ENCODE results near the gene HIPK2.

HIPK2 gene

DNA sequence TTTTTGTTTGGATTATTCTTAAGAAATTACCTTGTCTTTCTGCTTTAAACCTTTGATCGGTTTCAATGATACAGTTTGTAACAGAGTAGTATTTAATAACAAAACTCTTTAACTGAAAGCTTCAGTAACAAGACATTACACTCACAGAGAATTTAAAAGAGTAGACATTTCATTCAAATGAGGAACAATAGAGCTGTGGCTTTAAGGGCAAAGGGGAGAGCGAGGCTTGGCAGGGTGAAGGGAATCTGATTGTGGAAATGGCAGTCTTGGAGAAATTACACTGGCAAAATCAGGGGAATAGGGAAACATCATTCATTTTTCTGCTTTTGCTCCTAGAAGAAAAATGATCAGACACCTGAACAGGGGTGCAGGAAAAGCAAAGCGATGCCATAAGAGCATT, 5.1 kb upstream of the HIPK2 start:
- DNase-seq: no peak

DNA sequence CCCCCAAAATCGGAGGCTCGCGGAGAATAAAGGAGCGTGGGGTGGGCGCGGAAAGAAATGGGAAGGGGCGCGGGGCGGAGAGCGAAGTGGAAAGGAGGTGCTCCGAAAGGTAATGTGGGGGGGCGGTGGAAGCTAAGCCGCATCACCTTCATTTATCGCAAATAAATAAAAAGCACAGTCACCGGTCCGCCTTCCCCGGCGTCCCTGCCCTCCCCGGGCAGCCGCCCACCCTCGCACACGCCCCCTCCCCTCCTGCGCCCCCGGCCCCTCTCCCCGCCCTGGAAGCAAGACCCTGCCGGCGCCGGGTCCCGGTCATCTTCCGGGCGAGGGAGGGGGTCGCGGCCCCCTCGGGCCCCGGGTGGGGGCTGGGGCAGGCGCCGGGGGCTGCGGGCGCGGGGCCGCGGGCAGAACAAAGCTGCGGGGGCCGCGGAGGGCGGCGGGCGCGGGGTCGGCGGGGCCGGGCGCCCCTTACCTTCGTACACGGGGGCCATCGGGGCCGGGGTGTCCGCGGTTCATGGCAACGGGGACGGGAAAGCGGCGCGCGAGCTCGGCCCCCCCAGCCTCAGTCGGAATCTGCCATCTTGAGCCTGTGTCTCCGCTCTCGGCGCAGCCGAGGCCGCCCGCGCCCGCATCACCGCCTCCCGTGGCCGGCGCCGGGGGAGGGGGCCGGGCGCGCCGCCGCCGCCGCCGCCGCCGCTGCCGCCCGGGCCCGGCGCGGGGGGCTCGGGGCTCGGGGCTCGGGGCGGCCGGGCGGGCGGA, 486 bp downstream of the HIPK2 start:
- DNase-seq: peak; percentile 49

DNA sequence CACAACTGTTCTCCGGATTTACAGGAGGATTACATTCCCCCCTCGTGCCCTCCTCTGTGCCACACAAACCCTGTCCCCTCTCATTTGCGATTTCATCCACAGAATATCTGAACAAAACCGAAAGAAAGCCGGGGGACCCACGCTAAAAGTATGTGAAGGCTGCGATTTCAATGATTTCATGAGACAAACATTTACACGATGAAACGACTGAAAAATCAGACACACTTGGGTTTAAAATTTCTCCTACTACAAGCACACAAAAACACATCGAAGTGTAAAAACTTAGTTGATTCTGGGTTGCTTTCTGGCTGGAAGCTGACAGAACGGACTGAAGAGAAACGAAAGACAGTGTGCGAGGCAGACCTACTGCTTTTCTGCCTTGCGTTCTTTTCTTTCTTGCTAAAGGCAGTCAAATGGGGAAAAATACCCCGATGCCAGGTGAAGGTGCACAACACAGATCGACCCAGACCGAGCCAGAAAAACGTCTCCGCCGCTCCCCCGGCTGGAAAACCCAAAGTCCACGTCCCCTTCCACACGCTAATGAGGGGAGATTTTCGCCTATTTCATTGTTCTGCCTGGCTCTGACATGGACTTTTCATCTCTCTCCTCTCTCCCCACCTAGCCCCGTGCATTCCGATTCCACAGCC, 1.2 kb downstream of the HIPK2 start:
- DNase-seq: no peak

DNA sequence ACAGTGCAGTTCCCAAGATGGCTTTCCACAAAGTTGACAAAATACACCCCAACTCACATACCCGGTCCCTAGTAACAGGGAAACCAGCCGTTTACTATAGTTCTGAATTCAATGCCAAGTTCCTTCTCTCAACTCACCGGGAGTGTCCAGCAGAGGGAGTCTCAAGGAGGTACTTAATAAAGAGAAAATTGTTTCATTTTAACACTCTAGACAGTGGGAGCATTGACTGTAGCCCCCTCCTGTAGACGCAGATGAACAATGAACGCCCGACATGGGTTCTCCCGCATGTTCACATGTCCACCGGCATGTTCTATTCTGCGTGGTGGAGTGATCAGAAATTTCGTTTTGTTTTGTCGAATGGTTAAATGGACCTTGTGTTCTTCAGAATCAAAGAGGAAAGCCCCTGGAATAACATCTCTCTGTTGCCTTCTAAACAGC, 1.9 kb downstream of the HIPK2 start:
- DNase-seq: peak; percentile 56

DNA sequence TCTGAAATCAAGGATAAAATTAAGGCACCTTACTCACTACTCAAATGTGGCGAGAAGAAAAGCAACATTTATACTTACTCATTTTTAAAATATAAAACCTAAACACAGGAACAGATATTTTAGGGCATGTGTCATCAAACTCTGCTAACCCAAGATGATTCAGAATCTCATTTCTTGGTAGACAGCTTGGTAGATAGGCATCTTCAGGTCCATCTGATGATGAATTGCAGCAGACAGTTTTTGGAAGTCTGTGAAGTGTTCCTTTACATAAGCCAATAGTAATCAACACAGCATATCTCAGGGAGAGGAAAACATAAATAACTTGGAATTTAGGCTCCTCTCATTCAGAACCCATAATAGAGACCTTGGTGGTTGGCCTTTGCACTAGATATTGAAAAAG, 3.4 kb downstream of the HIPK2 start:
- no peak for DNase-seq

DNA sequence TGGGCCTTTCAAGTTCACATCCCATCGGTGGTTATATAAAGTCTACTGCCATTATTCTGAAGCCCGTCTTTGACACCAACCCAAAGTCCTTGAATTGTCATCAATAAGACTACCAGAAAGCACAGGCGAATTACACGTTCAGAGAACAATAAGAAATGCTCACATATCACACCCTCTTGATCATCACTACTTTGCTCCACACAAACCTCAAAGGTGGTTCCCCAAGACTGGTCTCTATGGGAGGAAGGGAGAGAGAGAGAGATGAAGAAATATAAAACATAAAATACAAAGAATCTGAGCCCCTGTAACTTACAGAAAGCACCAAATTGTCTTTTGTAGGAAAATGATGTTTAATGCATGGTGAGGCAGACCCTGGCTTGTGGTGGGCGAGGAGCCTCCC, 4.4 kb downstream of the HIPK2 start:
- no peak for DNase-seq

DNA sequence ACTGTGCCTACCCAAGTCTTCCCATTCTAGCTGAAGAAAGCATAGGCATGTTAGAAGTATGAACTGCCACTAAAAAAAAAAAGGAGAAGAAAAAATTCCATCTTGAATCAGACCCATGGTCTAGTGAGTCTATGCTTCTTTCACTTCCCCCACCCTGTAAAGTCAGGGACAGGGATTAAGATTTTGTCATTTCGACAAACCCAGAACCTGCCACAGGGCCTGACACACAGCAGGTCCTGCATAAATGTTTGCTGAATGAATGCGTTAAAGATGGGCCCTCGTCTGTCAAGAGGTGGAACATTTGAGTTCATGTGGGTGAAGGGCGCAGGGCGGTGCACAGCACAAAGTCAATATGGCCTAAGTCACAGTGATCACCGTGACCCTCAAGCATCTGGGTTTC, 4.9 kb downstream of the HIPK2 start:
- DNase-seq: no peak

DNA sequence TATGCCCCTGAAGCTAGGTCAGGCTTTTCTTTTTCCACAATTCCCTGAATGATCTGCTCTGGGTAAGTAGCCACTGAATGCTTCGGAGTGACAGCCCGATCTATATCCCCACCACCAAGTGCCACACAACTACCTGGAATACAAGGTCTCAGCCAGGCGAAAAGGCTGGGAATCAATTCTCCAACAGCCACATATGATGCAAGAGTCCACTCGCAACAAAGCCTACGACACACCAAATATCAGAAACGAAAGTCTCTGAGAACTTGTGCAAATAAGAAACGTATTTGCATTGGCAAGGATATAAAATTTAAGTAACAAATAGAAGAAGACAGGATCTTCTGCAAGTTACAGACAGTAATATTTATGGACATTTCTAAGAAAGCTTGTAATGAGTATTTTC, 5.7 kb downstream of the HIPK2 start:
- DNase-seq: no peak

DNA sequence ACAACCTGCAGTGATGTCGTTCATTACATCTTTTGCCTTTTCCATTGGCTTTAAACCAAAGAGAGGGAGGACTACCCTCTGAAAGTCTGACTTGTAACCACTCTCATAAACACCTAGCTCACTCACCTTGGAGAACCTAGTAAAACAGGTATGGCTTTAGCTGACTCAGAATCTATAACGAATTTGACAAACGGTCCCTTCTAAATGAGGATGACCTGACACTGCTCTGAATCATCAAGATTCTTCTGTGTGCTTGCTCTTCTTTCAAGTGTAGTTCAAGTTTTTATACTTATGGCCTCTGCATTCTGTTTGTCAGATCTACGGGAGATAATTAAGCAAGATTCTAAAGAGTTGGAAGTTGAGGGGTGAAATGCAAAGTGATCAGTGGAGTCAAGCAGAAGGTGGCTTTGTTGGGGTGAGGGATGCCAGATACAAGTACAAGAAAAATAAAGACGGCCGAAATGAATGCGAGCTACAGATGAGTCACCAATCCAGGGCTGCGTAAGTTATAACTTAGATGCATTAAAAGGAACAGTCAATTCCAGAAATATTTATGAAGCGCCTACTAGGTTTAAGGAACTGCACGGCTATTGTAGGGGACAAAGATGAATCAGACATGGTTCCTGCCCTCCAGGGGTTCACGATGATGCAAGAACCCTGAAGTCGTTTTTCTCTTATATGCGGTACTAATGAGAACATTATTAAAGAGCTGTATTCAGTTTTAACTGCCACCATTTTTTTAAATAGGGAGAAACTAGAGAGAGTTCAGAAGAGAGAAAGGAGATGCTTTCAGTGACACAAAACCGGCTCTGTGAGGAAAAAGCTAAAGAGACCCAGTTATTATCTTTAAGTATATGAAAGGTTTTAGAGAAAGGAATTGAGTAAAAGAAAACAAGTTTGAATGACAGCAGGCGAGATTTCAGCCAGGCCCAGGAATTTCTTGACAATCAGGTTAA, 6.5 kb downstream of the HIPK2 start:
- DNase-seq: no peak

DNA sequence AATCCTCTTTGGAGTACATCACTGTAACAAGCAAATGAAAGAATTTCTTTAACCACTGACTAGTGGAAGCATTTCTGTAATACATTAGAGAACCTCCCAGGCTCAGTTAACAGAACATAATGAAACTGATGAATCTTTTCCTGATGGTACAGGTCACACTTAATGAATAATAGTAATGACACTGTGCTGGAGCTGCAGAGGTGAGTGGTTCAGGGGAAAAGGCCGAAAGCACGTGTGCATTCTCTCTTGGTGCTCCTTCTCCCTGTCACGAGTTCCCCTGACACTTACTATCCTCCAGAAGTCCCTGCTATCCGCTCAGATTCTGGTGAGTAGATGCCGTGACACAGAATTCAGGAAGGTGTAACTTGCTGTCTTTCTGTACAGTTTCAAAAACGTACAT, 8.0 kb downstream of the HIPK2 start:
- no peak for DNase-seq

DNA sequence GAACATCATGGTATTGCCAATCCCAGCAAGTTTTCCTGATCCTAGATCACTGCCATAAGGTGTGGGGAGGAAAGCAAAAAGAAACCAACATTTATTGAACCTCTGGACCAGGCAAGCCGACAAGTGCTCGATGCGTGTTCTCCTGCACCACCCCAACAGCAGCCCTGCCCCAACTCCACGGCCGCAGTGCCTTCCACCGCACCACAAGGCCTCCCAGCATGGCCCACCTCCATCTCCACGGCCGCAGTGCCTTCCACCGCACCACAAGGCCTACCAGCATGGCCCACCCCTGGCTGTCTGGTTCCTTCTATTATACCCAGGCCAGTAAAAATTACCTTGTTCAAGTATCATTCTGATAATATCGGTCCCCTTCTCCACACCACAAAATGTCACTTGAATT, 8.7 kb downstream of the HIPK2 start:
- DNase-seq: no peak

DNA sequence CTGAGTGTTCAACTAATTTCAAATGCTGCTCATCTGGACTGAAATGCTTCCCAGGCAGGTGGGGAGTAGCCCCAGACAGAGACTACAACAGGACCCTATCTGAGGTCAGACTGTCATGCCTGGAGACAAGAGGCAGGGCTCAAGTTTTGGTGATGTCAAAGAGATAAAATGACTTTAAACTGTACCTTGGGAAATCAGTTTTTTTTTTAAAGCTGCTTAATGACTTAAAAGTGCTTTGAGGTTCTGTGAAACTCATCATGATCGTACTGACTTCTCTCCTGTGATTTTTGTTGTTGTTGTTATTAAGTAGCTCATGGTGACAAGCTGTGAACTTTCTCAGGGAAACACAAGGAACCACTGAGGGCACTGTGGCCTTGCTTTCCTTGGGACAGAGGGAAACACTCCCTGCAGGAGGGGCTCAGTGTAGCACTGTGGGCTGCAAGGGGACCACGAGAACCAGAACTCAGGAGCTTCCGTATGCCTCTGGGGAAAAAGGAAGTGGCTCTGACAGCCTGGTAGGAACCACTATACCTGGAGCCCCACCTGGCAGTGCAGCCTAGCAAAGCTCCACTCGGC, 9.5 kb downstream of the HIPK2 start:
- DNase-seq: no peak

DNA sequence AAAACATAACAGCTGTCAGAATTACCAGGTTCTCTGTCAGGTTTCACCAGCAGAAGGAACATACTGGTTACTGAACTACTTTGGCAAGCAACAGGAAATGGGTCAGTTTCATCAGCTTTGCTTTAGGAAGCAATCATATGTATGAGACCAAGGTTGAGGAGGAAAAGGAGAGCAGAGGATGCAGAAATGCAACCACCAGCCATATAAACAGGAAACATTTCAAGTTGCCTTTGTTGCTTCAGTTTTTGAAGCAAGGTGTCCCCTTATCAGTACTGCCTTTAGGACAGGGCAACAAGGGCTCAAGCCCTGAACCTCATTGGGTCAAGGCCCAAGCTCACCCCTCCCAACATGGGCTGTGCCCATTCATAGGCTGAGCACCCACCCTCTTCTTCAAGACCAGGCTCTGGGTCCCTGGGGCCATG, 10.2 kb downstream of the HIPK2 start:
- DNase-seq: no peak

DNA sequence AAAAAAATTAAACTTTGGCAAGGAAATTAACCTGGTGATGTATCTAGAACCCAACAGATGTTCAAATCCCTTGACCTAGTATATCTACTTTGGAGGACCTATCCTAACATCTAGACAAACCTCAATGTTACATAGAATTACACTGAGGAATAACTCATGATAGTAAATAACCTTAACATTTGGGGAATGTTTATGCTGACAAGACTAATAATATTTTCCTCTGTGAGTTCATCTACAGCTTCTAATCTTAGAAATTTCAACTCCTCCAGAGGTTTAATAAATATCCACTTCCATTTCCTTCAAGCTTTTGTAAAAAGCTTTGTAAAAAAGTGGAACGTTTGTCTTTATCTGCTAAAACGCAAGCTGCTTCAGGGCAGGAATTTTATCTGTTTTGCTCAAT, 12.7 kb downstream of the HIPK2 start:
- no peak for DNase-seq

DNA sequence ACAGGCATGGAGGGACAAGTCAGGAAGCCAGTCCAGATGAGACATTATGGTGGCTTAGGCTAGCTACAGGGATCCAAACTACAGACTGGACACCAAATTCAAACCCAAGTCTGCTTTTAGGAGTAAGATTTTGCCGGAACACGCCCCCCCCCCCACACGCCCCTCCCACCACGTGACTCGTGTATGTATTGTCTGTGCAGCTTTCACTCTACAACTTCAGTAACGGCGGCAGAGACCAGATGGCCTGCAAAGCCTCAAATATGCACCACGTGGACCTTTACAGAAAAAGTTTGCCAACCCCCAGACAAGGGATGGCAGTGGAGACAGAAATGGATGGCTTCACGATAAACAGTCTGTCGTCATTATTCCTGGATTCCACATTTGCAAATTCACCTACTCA, 14.5 kb downstream of the HIPK2 start:
- DNase-seq: no peak

DNA sequence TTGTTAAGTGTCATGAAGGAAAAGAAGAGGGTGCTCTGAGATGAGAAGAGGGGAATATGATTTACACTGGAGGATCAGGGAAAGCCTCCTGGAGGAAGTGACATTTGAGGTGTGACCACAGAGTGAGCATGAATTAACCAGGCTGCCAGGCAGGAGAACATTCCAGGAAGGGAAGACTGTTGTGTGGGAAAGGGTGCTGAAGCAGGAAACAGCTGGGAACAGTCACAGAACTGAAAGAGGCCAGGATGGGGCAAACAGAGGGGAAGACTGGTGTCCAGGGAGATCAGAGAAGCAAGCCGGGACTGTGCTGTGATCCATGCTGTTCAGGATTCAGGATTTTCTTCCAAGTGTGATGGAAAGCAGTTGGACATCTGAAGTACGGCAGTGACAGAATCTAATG, 14.9 kb downstream of the HIPK2 start:
- DNase-seq: no peak

DNA sequence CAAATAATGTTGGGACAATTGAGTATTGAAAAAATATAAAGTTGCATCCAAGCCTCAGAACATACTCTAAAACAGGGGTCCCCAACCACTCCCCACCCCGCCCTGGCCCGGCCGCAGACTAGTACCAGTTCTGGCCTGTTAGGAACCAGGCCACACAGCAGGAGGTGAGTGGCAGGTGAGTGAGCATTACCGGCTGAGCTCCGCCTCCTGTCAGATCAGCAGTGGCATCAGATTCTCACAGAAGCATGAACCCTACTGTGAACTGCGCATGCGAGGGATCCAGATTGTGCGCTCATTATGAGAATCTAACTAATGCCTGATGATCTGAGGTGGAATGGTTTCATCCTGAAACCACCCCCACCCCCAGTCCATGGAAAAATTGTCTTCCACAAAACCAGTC, 19.4 kb downstream of the HIPK2 start:
- no peak for DNase-seq

DNA sequence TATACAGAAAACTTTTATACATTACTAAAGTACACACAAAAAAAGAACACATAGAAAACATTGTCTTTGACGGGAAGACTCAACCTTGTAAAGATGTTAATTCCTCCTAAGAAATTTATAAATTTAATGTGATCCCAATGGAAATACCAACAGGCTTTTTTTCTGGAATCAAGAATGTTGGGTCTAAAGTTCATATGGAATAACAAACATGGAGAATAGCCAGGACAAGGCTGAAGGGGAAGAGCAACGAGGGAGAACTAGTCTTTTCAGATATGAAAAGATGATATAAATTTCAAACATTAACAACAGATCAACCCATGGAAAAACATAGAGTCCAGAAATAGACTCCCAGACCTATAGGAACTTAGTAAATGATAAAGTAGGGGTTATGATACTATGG, 19.8 kb downstream of the HIPK2 start:
- no peak for DNase-seq

DNA sequence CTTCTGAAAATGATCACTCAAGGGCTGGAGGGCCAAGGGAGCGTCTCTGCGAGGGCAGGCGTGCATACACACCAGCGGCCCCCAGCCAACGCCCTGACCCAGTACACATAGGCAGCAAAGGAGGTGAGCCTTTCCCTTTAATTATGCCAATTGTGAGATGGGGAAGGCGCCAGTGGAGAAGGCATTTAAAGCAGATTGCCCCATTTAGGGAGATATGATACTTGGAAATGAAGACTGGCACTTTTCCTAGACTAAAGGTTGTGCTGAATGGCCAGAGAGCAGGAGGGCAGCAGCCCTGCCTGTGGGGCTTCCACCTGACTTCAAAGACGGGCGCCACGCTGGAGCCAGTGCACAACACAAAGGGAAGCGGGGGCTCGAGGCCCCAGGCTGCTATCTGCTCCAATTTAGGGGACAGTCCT, 24.1 kb downstream of the HIPK2 start:
- no peak for DNase-seq

DNA sequence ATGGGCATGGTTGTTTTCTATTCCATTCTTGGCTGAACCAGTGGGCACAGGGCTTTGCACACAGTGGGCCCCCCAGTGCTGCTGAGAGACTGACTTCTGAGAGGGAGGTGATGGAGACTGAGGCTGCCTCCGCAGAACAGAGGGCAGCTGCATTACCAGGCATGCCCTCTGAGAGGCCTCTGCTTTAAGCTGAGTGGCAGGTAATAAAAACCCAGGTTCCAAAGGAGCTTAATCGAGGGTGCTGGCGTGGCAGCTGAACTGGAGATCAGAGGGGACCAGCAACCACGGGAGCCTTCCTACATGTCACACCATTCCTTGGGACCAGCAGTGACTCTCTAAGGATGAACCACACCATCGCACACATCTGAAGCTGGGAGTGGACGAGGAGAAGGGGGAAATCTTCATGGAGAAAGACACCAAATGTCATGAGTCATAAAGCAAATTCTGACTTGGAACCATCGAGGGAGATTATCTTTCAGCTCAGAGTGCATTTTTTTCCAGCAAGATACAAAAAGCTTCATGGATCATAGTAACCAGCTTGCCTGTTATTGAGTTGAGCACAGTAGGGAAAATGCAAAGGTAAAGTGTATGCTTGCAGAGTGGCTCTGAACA, 24.6 kb downstream of the HIPK2 start:
- DNase-seq: no peak

DNA sequence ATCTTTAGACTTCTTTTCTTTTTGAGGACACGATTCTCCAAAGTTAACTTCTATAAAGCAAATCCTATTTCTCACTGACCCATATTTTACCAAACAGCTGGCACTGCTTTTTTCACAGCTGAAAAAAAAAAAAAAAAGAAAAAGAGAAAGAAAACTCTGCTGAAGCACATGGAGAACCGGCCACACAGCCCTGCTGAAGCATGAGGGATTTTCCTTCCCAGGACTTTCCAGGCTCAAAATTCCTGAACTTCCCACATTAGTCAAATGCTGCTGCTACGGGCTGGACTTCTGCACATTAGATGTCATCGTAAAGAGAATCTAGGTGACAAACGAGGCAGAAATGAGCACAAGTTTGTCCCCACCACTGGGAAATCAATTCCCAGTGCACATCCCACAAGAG, 25.2 kb downstream of the HIPK2 start:
- DNase-seq: no peak

DNA sequence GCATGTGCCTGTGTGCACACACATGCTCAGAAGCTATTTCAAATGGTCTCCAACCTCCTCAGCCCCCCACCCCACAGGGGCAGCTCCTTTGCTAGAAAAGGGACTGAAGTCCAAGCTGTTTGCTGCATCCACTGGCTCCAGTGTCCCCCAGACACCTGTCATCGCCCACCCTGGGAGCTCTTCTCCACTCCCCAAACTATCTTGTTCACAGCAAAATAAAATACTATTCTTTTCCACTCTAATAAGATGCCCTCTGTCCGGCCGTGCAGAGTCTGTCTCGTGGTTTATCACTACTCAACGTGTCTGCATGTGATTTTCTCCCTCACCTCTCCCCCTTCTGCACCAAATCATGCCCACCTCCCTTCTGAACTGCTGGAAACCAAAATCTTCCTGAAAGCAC, 25.6 kb downstream of the HIPK2 start:
- DNase-seq: no peak

Data from activated CD4-positive, alpha-beta T cell treated with anti-CD3 and anti-CD28 coated beads, Interleukin-2, amount 50 U/mL, for 1 hour (primary cell).